ENCODE results near the gene CPLX4. TPM values are rescaled to one million over a fixed set of nuclear protein-coding genes. Genes with fewer than 3 reads are reported as not detected.

CPLX4 gene
- total RNA-seq, 1 donor from 2014 or later = 2.2 TPM

- Histone ChIP-seq H3K9ac (no peak overlapping the region), H3K36me3 (peaks cover 80% of the 10 kb centered on the region), H3K4me1 (no peaks in the 10 kb centered on the region), H3K79me2 (ENCODE audit: low read depth) (peaks cover 96% of the 10 kb centered on the region), H3K27me3 (no peaks in the 10 kb centered on the region), H3K27ac (no peak overlapping the region), H3F3A (ENCODE audit: low read depth) (peaks cover 14% of the 10 kb centered on the region), H3K4me2 (no peak overlapping the region), H3K4me3 (no peak overlapping the region), H3K9me3 (ENCODE audit: low read depth) (no peaks in the 10 kb centered on the region), H4K20me1 (ENCODE audit: low read depth) (peaks cover 40% of the 10 kb centered on the region), H2AFZ (replicated peaks) (no peak overlapping the region)
- no peak overlapping the region for H3K27ac Mint-ChIP-seq
- no peaks in the 10 kb centered on the region for H3K4me1 Mint-ChIP-seq
- H3K4me3 Mint-ChIP-seq = no peak overlapping the region
- H3K27me3 Mint-ChIP-seq (ENCODE audit: insufficient read depth, low read depth) = no peaks in the 10 kb centered on the region
- TF ChIP-seq EZH2phosphoT487 (IDR thresholded peaks at IDR 0.05) (no peak), CTCF (IDR thresholded peaks at IDR 0.05) (no peak), EZH2 (IDR thresholded peaks at IDR 0.05) (no peak)
- DNase-seq (ENCODE audit: low spot score) = no peak
- H3K36me3 Mint-ChIP-seq = peaks cover 74% of the 10 kb centered on the region
- peaks cover 39% of the 10 kb centered on the region for H3K9me3 Mint-ChIP-seq
Measured at GRCh38 chr18:59345556-59345955, 27.1 kb upstream of the CPLX4 start.

GRCh38 chr18:59344996-59345395 is 26.5 kb upstream of the CPLX4 start:
- Mint-ChIP-seq H3K27me3 (ENCODE audit: insufficient read depth, low read depth) (no peaks in the 10 kb centered on the region), H3K4me3 (no peak overlapping the region), H3K4me1 (no peaks in the 10 kb centered on the region), H3K9me3 (peaks cover 41% of the 10 kb centered on the region), H3K27ac (no peak overlapping the region), H3K36me3 (peaks cover 79% of the 10 kb centered on the region)
- no peak for TF ChIP-seq CTCF (IDR thresholded peaks at IDR 0.05)
- TF ChIP-seq EZH2 (IDR thresholded peaks at IDR 0.05) = no peak
- no peak for TF ChIP-seq EZH2phosphoT487 (IDR thresholded peaks at IDR 0.05)
- H3K4me2 ChIP-seq = no peak overlapping the region
- H3K9ac ChIP-seq = no peak overlapping the region
- no peak for DNase-seq (ENCODE audit: low spot score)
- H3K9me3 ChIP-seq (ENCODE audit: low read depth) = no peaks in the 10 kb centered on the region
- H2AFZ ChIP-seq (replicated peaks) = no peak overlapping the region
- H3K79me2 ChIP-seq (ENCODE audit: low read depth) = peaks cover 98% of the 10 kb centered on the region
- no peaks in the 10 kb centered on the region for H3K27me3 ChIP-seq
- no peaks in the 10 kb centered on the region for H3K4me1 ChIP-seq
- no peak overlapping the region for H3K27ac ChIP-seq
- H3F3A ChIP-seq (ENCODE audit: low read depth) = peaks cover 18% of the 10 kb centered on the region
- H4K20me1 ChIP-seq (ENCODE audit: low read depth) = peaks cover 45% of the 10 kb centered on the region
- H3K36me3 ChIP-seq = peaks cover 83% of the 10 kb centered on the region
- H3K4me3 ChIP-seq = no peak overlapping the region

GRCh38 chr18:59343926-59344325 is 25.5 kb upstream of the CPLX4 start:
- Histone ChIP-seq H3K9ac (no peak overlapping the region), H2AFZ (replicated peaks) (no peak overlapping the region), H3K36me3 (peaks cover 78% of the 10 kb centered on the region), H3K4me2 (peak overlapping the region; percentile 6), H3K27me3 (no peaks in the 10 kb centered on the region), H3K27ac (no peak overlapping the region), H3F3A (ENCODE audit: low read depth) (peaks cover 16% of the 10 kb centered on the region), H3K9me3 (ENCODE audit: low read depth) (no peaks in the 10 kb centered on the region), H3K4me3 (no peak overlapping the region), H3K79me2 (ENCODE audit: low read depth) (peaks cover 93% of the 10 kb centered on the region), H4K20me1 (ENCODE audit: low read depth) (peaks cover 54% of the 10 kb centered on the region), H3K4me1 (no peaks in the 10 kb centered on the region)
- Mint-ChIP-seq H3K4me3 (no peak overlapping the region), H3K27me3 (ENCODE audit: insufficient read depth, low read depth) (no peaks in the 10 kb centered on the region), H3K9me3 (peaks cover 41% of the 10 kb centered on the region), H3K4me1 (no peaks in the 10 kb centered on the region), H3K36me3 (peaks cover 80% of the 10 kb centered on the region), H3K27ac (no peak overlapping the region)
- no peak for DNase-seq (ENCODE audit: low spot score)
- TF ChIP-seq EZH2 (IDR thresholded peaks at IDR 0.05) (no peak), EZH2phosphoT487 (IDR thresholded peaks at IDR 0.05) (no peak), CTCF (IDR thresholded peaks at IDR 0.05) (no peak)
